IPS DF 19.7 (cell line): Measurements from ENCODE around the gene KCNJ5.

Experiments used
- DNase-seq: peaks from one replicate; pipeline ENCODE4 v3.0.0-alpha.2; 2013; ENCODE audit warnings: low read depth, low spot score

The KCNJ5 gene

GRCh38 chr11:128894685-128895084 lies 3.5 kb downstream of the KCNJ5 start:
- DNase-seq: no peak

DNA sequence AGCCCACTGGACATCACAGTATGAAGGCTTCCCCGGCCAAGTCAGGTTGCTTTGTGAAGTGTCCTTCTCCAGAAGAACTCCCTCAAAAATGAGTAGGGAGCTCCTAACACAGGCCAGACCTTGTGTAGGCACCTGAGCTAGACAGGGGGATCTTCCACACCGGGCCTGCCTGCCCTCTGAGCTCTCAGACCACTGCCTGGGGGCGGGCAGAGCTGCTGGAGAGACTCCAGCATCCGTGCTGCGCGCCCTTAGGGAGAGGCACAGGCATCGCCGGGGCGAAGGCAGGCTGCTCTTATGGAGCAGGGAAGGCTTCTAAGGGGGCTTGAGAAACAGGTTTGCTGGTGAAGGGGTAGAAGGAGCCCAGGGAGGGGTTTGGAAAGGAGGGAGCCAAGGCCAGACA lies 4.4 kb downstream of the KCNJ5 start:
- no peak for DNase-seq

DNA sequence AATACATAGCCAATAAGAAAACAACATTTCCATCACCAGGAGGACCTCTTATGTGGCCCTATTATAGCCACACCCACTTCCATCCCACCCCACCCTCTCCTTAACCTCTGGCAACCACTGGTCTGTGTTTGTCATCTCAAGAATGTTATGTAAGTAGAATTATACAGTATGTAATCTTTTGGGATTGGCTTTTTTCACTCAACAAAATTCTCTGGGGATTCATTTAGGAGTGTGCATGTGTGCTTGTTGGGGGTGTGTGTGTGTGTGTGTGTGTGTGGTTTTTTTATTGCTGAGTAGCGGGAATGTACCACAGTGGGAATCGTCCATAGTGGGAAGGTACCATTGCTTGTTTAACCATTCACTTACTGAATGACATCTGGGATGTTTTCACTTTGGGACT lies 5.2 kb downstream of the KCNJ5 start:
- DNase-seq: no peak

DNA sequence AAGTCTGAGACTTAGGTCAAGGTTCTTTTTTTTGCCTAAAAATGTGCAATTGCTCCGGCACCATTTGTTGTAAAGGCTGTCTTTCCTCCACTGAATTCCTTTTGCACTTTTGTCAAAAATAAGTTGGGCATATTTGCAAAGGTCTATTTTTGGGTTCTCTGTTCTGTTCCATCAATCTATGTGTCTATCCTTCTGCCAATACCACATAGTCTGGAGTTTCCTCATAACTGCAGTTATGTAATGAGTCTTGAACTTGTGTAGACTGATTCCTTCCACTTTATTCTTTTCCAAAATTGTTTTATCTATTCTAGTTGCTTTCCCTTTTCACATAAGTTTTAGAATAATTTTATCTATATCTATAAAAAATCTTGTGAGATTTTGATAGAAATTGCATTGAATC lies 6.7 kb downstream of the KCNJ5 start:
- DNase-seq: no peak

DNA sequence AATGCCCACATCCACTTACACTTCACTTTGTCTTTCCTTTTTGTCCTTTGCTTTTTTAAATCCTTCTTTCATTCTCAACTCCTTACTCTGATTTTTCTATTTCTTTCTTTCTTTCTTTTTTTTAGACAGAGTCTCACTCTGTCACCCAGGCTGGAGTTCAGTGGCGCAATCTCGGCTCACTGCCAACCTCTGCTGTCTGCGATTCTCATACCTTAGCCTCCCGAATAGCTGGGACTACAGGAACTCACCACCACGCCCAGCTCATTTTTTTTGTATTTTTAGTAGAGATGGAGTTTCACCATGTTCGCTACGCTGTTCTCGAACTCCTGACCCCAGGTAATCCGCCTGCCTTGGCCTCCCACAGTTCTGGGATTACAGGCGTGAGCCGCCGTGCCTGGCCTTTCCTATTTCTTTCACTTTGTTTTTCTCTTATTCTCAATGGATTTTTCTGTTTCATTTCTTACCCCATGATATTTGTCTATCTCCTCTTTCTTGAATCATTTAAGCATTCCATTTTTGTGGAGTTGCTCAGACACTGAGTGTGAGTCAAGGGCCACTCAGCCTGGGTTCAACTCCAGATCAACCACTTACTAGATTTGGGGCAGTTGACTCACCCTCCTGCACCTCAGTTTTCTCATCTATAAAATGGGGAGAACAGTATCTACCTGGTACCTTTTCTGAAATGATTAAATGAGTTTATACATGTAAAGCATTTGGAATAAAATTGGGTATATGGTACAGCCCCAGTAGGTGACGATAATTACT lies 7.6 kb downstream of the KCNJ5 start:
- no peak for DNase-seq

DNA sequence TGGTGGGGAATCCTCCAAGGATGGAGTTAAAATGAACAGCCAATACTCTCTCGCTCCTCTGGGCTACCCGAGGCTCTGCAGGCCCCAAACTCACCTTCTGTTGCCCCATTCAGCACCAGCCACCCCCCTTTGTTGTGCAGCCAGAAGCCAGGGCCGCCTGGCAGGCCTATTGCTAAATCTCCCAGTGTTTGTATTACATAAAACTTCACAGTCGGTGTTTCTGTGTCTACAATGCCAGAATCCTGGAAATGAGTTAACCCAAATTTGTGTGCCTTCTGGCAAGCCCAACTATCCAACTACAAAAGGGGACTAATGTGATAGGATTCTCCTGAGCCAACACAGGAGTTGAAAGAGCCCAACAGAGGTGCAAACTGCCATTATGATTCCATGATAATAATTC lies 9.3 kb downstream of the KCNJ5 start:
- no peak for DNase-seq

DNA sequence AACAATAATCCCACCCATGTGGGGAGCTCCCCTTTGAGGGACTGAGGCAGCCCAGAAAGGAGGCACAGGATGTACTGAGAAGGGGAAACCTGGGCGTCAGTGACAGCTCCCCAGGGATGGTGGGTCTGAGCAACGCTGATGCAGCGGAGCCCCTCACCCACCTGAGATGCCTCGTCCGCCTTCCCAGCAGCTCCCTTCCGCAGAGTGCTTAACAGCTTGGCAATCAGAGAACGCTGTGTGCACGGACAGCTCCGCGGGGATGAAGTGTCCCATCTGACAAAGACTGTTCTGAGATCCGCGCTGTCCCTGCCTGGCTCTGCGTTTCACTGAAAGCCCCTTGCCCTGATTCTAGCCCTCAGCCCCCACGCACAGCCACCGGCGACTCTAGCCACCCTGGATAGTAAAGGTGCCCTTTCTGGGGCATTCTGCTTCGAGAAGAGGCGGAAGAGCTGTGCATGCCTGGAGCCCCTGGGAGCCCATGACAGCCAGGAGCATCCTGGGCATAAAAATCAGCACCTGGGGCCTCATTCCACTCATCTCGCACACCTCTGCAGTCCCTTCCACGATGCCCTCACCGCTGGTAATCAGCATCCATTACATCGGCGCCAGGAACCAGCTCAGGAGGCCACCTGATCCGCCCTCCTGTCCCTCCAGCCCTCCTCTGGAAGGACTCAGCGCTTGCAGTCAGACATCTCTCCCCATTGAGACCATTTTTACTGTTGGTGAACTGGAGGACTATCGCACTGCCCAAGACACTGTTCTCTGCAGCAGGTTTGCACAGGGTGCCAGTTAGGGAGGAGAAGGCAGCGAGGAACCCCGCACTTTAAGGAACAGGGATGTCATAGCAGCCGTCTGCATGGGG lies 10.7 kb downstream of the KCNJ5 start:
- no peak for DNase-seq

DNA sequence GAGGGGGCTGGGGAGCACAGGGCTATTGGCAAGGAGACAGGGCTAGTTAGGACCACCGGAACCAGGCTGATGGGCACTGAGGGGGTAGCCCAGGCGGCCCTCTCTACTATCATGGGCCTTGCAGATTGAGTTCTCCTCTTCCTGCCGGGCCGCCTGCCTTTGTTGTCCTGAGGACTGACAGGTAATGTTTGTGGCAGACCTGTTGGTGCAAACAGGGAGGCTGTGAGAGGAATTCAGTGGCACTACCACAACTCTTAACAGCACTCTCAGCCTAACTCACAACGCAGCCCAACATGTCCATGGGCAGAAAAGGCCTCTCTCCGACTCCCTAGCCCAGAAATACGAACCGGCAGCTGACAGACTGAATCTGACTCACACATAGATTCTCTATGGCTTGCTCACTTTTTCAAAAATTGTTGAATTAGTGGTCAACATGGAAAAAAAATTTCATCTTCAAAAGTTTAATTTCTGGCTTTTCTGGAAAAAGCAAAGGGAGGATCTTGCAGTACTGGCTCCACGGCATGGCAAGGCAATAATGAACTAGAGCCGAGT lies 11.4 kb downstream of the KCNJ5 start:
- DNase-seq: no peak

- DNase-seq: no peak
These were observed 12.3 kb downstream of the KCNJ5 start for GRCh38 chr11:128903248-128904061.

GRCh38 chr11:128904303-128904655 lies 13.1 kb downstream of the KCNJ5 start:
- no peak for DNase-seq

DNA sequence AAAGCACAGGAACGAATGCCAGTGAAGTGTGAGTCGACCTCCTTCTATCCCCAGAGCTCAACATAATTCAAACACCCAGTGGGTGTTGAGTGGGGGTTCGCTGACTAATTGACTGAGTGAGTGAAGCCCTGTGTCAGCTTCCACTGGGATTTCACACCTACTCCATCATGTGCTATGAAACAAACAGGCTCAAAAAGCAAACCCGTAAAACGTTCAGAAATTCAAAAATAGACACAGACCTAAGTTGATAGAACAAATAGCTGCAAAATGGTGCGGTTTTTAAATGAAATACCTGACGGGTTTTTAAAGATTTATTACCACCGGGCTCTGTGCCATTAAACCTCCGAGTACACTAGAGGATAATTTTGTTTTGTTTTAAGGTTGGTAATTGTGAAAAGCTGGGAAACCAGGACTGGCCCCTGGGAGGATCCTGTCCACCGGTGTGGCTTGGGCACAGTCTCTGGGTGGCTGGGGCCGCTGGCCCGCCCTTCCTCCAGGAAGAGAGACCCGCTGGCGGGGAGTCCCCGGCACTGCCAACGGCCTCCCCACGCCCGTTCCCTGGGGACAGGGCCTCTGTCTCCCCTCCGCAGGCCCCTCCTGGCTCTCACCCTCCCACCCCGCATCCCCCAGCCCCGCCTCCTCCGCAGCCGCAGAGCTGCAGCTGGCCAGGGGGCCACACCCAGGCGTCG lies 13.6 kb downstream of the KCNJ5 start:
- DNase-seq: no peak

- DNase-seq: no peak
These were observed 14.4 kb downstream of the KCNJ5 start for GRCh38 chr11:128905345-128906184.

- DNase-seq: no peak
These were observed 15.3 kb downstream of the KCNJ5 start for GRCh38 chr11:128906185-128907050.

DNA sequence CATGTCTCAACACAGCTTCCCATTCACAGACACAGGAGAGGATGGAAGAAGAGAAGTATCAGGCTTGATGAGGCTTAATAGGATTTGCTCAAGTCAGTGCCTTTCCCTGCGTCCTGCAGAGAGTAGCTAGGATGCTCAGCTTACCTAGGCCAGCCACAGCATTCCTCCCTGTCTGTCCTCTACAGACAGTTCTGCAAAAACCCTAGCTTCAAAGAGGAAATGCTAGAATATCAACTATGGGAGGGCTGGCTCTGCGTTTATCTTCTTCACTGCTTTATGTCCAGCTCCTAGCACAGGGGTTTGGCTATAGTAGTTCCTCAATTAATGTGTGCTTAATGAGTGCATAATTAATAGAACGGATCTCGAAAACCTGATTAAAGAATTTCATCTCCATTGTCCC lies 16.4 kb downstream of the KCNJ5 start:
- DNase-seq: no peak

DNA sequence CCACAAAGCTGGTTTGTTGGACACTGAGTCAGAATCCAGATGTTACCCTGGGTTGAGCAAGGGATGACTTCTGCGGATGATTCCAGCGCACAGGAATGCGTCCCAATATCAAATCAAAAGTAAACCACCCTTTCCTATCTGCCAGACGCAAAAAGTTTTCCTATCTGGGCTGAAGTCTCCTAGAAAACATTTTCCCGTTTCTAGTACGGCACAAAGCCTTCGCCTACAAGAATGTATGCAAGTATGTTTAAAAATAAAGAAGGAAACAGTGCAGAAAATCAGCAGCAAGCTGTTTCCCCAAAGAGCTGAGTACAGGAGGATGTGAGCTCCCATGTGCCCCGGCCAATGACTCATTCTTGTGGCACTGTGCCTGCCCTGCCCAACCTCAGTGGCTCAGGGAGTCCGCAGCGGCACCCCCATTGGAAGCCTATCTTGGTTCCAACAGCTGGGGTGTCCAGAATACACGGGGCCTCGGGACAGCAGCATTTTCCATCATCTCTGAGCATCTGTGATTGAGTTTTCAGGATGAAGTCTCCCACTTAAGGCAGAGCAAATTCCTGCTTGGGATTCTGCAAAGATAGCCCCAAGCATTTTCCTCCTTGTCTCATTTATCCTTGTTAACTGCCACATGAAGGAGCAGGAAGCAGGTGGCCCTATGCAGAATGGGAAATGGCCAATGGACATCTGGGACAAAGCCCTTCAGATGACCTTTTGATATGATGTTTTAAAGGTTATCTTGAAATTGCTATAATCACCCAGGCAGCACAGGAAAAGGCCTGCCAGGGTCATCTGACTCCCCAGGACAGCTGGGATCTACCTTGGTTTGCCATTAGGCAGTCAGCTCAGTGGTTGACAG lies 17.5 kb downstream of the KCNJ5 start:
- DNase-seq: no peak

- DNase-seq: no peak
These were observed 18.4 kb downstream of the KCNJ5 start for GRCh38 chr11:128909438-128910125.

DNA sequence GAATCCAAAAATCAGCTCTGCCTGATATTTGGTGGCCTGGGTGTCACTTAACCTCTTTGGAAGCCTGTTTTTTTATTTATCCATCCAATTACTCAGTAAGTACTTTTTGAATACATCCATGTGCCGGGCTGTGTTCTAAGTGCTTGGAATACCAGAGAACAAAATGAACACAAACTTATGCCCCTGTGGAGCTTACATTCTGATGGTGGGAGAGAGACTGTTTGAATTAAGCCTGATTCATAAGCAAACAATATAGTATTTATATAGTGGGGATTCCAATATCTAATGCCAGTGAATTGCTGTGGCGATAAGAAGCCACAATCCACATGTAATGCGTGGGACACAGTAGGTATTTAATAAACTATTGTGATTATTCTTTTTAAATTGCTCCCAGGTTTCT lies 19.4 kb downstream of the KCNJ5 start:
- DNase-seq: no peak

DNA sequence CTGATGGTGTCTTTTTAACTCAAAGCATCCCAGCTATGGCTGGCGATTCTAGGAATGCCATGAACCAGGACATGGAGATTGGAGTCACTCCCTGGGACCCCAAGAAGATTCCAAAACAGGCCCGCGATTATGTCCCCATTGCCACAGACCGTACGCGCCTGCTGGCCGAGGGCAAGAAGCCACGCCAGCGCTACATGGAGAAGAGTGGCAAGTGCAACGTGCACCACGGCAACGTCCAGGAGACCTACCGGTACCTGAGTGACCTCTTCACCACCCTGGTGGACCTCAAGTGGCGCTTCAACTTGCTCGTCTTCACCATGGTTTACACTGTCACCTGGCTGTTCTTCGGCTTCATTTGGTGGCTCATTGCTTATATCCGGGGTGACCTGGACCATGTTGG lies 20.1 kb downstream of the KCNJ5 start:
- no peak for DNase-seq
